IMR-90 (cell line): ENCODE measurements around the gene DAD1. TPM values are rescaled to one million over a fixed set of nuclear protein-coding genes. Genes with fewer than 3 reads are reported as not detected.

Experiments
- ATAC-seq: fragments of 200-7000 bp; cut with Tn5 transposase; 2 replicates; pipeline ENCODE4 v1.9.1; 2020; ENCODE audit warnings: low read depth, mild to moderate bottlenecking, moderate library complexity
- BruUV-seq: library from RNA; stranded (reverse); fragments of 400-500 nt; replicated peaks from 2 replicates; lab custom pipeline; 2021; lab: Mats Ljungman, UMichigan
- CTCF ChIA-PET: fragments of 300-600 bp; formaldehyde crosslinking; extraction: SDS; loops from one replicate; lab custom pipeline; 2021; ENCODE audit warnings: antibody characterized with exemption; lab: Yijun Ruan, JAX
- POLR2A ChIA-PET: fragments of 300-600 bp; sonication (Branson Sonifier 250); formaldehyde crosslinking; loops from one replicate; lab custom pipeline; 2022; ENCODE audit warnings: antibody characterized with exemption; ENCODE audit not compliant: unreplicated experiment; lab: Charles Lee
- DNase-seq: peaks from one replicate; pipeline ENCODE4 v3.0.0; 2013
- H2AFZ ChIP-seq: replicated peaks from 2 replicates; pipeline ENCODE3; 2013; ENCODE audit warnings: low read length, mild to moderate bottlenecking; ENCODE audit not compliant: poor library complexity
- H2AK5ac ChIP-seq: 2 replicates; pipeline ENCODE4 v1.6.1; 2013; ENCODE audit warnings: low read depth, low read length, inconsistent platforms
- H2AK9ac ChIP-seq: replicated peaks from 2 replicates; pipeline ENCODE3; 2013; ENCODE audit warnings: mild to moderate bottlenecking, low read depth, low read length, moderate library complexity; ENCODE audit not compliant: poor library complexity
- H2BK120ac ChIP-seq: 2 replicates; pipeline ENCODE4 v1.6.1; 2013; ENCODE audit warnings: low read depth, low read length, inconsistent platforms
- H2BK15ac ChIP-seq: 3 replicates; pipeline ENCODE4 v1.6.1; 2013; ENCODE audit warnings: low read depth, low read length, inconsistent platforms
- H2BK20ac ChIP-seq: 2 replicates; pipeline ENCODE4 v1.6.1; 2013; ENCODE audit warnings: low read depth, mild to moderate bottlenecking, inconsistent platforms, low read length, moderate library complexity
- H2BK5ac ChIP-seq: 2 replicates; pipeline ENCODE4 v1.6.1; 2013; ENCODE audit warnings: mild to moderate bottlenecking, low read depth, low read length, inconsistent platforms; ENCODE audit not compliant: poor library complexity, severe bottlenecking
- H3K14ac ChIP-seq: replicated peaks from 2 replicates; pipeline ENCODE4 v1.6.1; 2013; ENCODE audit warnings: low read depth, low read length, inconsistent platforms
- H3K18ac ChIP-seq: 2 replicates; pipeline ENCODE4 v1.6.1; 2013; ENCODE audit warnings: low read depth, low read length, control low read depth
- H3K23ac ChIP-seq: 2 replicates; pipeline ENCODE4 v1.6.1; 2013; ENCODE audit warnings: low read depth, low read length, inconsistent platforms
- H3K27ac ChIP-seq: 2 replicates; pipeline ENCODE4 v1.5.1; 2013; ENCODE audit warnings: mild to moderate bottlenecking, control low read depth, low read length; ENCODE audit not compliant: insufficient read depth
- H3K27me3 ChIP-seq: 2 replicates; pipeline ENCODE4 v1.6.1; 2013; ENCODE audit warnings: low read length; ENCODE audit not compliant: control insufficient read depth, insufficient read depth
- H3K36me3 ChIP-seq: 2 replicates; pipeline ENCODE4 v1.6.1; 2013; ENCODE audit warnings: low read length, mixed read lengths; ENCODE audit not compliant: control insufficient read depth, insufficient read depth
- H3K4ac ChIP-seq: 2 replicates; pipeline ENCODE4 v1.6.1; 2013; ENCODE audit warnings: low read depth, low read length, inconsistent platforms
- H3K4me1 ChIP-seq: 2 replicates; pipeline ENCODE4 v1.6.1; 2013; ENCODE audit warnings: low read length, mixed read lengths; ENCODE audit not compliant: control insufficient read depth, insufficient read depth
- H3K4me2 ChIP-seq: 2 replicates; pipeline ENCODE4 v1.6.1; 2013; ENCODE audit warnings: low read depth, mild to moderate bottlenecking, control low read depth, low read length, moderate library complexity
- H3K4me3 ChIP-seq: 2 replicates; pipeline ENCODE4 v1.5.1; 2013; ENCODE audit warnings: low read depth, mild to moderate bottlenecking, control low read depth, low read length, moderate library complexity; ENCODE audit not compliant: insufficient read depth
- H3K56ac ChIP-seq: 2 replicates; pipeline ENCODE4 v1.6.1; 2013; ENCODE audit warnings: low read length, inconsistent platforms; ENCODE audit not compliant: insufficient read depth; ENCODE audit errors: extremely low read depth
- H3K79me1 ChIP-seq, 2 experiments: 2 replicates each; pipeline ENCODE4 v1.6.1; 2013; ENCODE audit warnings: low read length in 2 of 2, inconsistent platforms in 1 of 2, low read depth in 1 of 2
- H3K9ac ChIP-seq: 2 replicates; pipeline ENCODE4 v1.6.1; 2013; ENCODE audit warnings: low read depth, low read length, control low read depth
- H3K9me1 ChIP-seq: 2 replicates; pipeline ENCODE4 v1.6.1; 2013; ENCODE audit warnings: low read length, inconsistent platforms; ENCODE audit not compliant: insufficient read depth
- H3K9me3 ChIP-seq: 2 replicates; pipeline ENCODE4 v1.6.1; 2013; ENCODE audit warnings: low read length; ENCODE audit not compliant: control insufficient read depth, insufficient read depth
- H4K20me1 ChIP-seq: 2 replicates; pipeline ENCODE4 v1.6.1; 2013; ENCODE audit warnings: low read length, inconsistent platforms; ENCODE audit not compliant: insufficient read depth
- H4K5ac ChIP-seq: 2 replicates; pipeline ENCODE4 v1.6.1; 2013; ENCODE audit warnings: mild to moderate bottlenecking, low read depth, low read length, control low read depth
- H4K8ac ChIP-seq, 2 experiments: 2 replicates each; pipeline ENCODE4 v1.6.1; 2013; ENCODE audit warnings: low read depth in 2 of 2, low read length in 2 of 2, control low read depth in 1 of 2, inconsistent platforms in 1 of 2
- H4K91ac ChIP-seq: 2 replicates; pipeline ENCODE4 v1.6.1; 2013; ENCODE audit warnings: low read depth, low read length, inconsistent platforms; ENCODE audit not compliant: insufficient read depth
- BHLHE40 ChIP-seq: fragments of 150-350 bp; IDR thresholded peaks from 2 replicates; pipeline ENCODE4 v1.6.1; 2016; ENCODE audit warnings: mild to moderate bottlenecking, low read depth, low read length
- CEBPB ChIP-seq: IDR thresholded peaks from 2 replicates; pipeline ENCODE4 v1.6.1; 2012; ENCODE audit warnings: low read depth, low read length, improper control_type of control experiment
- CHD1 ChIP-seq: IDR thresholded peaks from 2 replicates; pipeline ENCODE4 v1.6.1; 2012; ENCODE audit warnings: low read depth, low read length, improper control_type of control experiment
- FOS ChIP-seq: fragments of 150-350 bp; IDR thresholded peaks from 2 replicates; pipeline ENCODE4 v1.6.1; 2016; ENCODE audit warnings: low read depth, low read length
- MAFK ChIP-seq: IDR thresholded peaks from 2 replicates; pipeline ENCODE4 v1.6.1; 2012; ENCODE audit warnings: low read depth, low read length, improper control_type of control experiment
- MAZ ChIP-seq: IDR thresholded peaks from 2 replicates; pipeline ENCODE4 v1.6.1; 2012; ENCODE audit warnings: low read depth, mild to moderate bottlenecking, low read length, improper control_type of control experiment, moderate library complexity, borderline replicate concordance
- NFE2L2 ChIP-seq: fragments of 150-350 bp; IDR thresholded peaks from 2 replicates; pipeline ENCODE4 v1.6.1; 2016; ENCODE audit warnings: low read depth, mild to moderate bottlenecking, low read length
- POLR2A ChIP-seq: IDR thresholded peaks from 2 replicates; pipeline ENCODE4 v1.6.1; 2012; ENCODE audit warnings: mild to moderate bottlenecking, low read depth, low read length
- RAD21 ChIP-seq: IDR thresholded peaks from 2 replicates; pipeline ENCODE4 v1.6.1; 2012; ENCODE audit warnings: low read length, improper control_type of control experiment
- RCOR1 ChIP-seq: IDR thresholded peaks from 2 replicates; pipeline ENCODE4 v1.6.1; 2012; ENCODE audit warnings: mild to moderate bottlenecking, low read length, improper control_type of control experiment; ENCODE audit not compliant: insufficient replicate concordance
- RFX5 ChIP-seq: IDR thresholded peaks from 2 replicates; pipeline ENCODE4 v1.8.0; 2012; ENCODE audit warnings: low read depth, mild to moderate bottlenecking, low read length, moderate library complexity
- SMC3 ChIP-seq: fragments of 150-350 bp; IDR thresholded peaks from 2 replicates; pipeline ENCODE4 v1.6.1; 2016; ENCODE audit warnings: low read depth, mild to moderate bottlenecking, antibody characterized with exemption, low read length, moderate library complexity
- WGBS, 2 experiments: methylation state at CpG; one replicate each; pipeline versions ENCODE4 v1.1.5 to v1.1.7; 2013; ENCODE audit warnings: missing lambda C conversion rate in 2 of 2; ENCODE audit not compliant: insufficient read length in 1 of 2; ENCODE audit errors: extremely low coverage in 2 of 2; 5-methylcytosine and 5-hydroxymethylcytosine counted together
- dilution Hi-C: fragments of 300-500 bp; cut with HindIII; formaldehyde crosslinking; loops from one replicate; pipeline ENCODE4 v1.14.3; 2018; ENCODE audit warnings: low sequenced_read_pairs; ENCODE audit not compliant: unreplicated experiment
- in situ Hi-C: fragments of 300-500 bp; cut with MboI; formaldehyde crosslinking; loops from 3 replicates; pipeline ENCODE4 v1.14.3; 2019; ENCODE audit warnings: low sequenced_read_pairs, inconsistent platforms, mixed read lengths
- intact Hi-C: fragments of 100-400 bp; cut with micrococcal nuclease; formaldehyde crosslinking; loops from 2 replicates; pipeline ENCODE4 v1.10.0; 2022
- polyA plus RNA-seq, 3 experiments: library from polyadenylated mRNA; depleted of rRNA; stranded (reverse); fragments of >200 nt; gene quantifications; 2 replicates each; pipeline ENCODE4 v1.2.3, GENCODE V29; 2012; ENCODE audit warnings: low replicate concordance in 1 of 3
- total RNA-seq: library from RNA; depleted of rRNA; stranded (reverse); fragments of >200 nt; gene quantifications from 2 replicates; pipeline ENCODE4 v1.2.3, GENCODE V29; 2012
- TF ChIP-seq, protein P1 (sequence below): fragments of 150-350 bp; IDR thresholded peaks from 2 replicates; pipeline ENCODE4 v1.6.1; 2017; ENCODE audit warnings: mild to moderate bottlenecking, antibody characterized with exemption, low read length, low read depth
- TF ChIP-seq, protein P2 (sequence below): conservative IDR thresholded peaks from 2 replicates; pipeline ENCODE4 v1.5.1; 2012; ENCODE audit warnings: mild to moderate bottlenecking, low read depth, low read length, improper control_type of control experiment
- TF ChIP-seq, protein P3 (sequence below): fragments of 150-350 bp; IDR thresholded peaks from 2 replicates; pipeline ENCODE4 v1.6.1; 2016; ENCODE audit warnings: low read depth, mild to moderate bottlenecking, low read length, moderate library complexity, borderline replicate concordance

DAD1 gene
- total and polyA plus RNA-seq, 2 of the 4 experiments (the other 2 are of a cell fraction), result 396 to 496 TPM

DNA sequence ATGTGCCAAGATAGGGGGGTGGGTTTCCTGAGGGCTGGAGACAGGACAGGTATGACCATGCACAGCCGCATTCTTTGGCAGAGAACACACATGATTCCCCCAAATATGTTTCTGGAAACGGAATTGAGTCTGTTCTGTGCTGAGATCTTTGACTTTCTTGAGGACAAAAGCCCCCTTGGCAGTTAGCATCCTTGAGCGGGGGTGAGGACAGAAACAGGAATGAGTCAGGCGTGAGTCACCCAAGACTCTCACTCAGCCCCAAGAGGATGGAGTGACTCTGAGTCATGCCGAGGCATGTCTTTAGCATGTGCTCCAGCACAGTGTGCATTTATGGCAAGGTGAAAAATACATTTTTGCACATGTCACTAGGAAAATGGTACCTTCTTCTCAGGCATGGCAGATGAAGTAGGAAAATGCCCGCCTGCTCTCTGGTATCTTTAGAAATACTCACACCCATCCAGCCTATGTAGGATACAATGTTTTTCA, 52.1 kb downstream of the DAD1 start:
- Histone ChIP-seq H3K14ac (peak overlapping the region; percentile 93), H2BK120ac (peak overlapping the region; percentile 97), H3K4me2 (peak overlapping the region; percentile 90), H4K20me1 (no peaks in the 10 kb centered on the region), H4K8ac (peak overlapping the region; percentile 56 to 97), H3K56ac (peak overlapping the region; percentile 64; the same call in 1 of the 2 replicates), H2BK20ac (peak overlapping the region; percentile 100), H3K27me3 (no peaks in the 10 kb centered on the region), H3K18ac (peak overlapping the region; percentile 96), H3K4me3 (no peak overlapping the region), H3K79me1 (no peaks in the 10 kb centered on the region), H3K27ac (peak overlapping the region; percentile 93), H2BK15ac (peak overlapping the region; percentile 77; the same call in 2 of the 3 replicates), H4K5ac (peak overlapping the region; percentile 91), H3K4me1 (peaks cover 12% of the 10 kb centered on the region), H2AFZ (peak overlapping the region; percentile 67), H4K91ac (peak overlapping the region; percentile 92), H2BK5ac (peak overlapping the region; percentile 92), H3K9me3 (no peaks in the 10 kb centered on the region), H3K9me1 (peaks cover 13% of the 10 kb centered on the region), H3K36me3 (no peaks in the 10 kb centered on the region), H2AK5ac (peak overlapping the region; percentile 89; the same call in 1 of the 2 replicates), H3K4ac (peak overlapping the region; percentile 94), H3K23ac (peak overlapping the region; percentile 85), H2AK9ac (peak overlapping the region; percentile 78), H3K9ac (peak overlapping the region; percentile 48)
- DNase-seq (peak; percentile 98), ATAC-seq (peak; percentile 96)
- intact Hi-C loops, result loop anchor here (10.0 kb wide), 1 partner anchor 342 kb away; no protein-coding TSS in a partner anchor
- ChIA-PET POLR2A (no interaction called here), CTCF (interaction anchor here (1.3 kb wide), 1 partner anchor 14 kb away, joined by 3 read pairs; no protein-coding TSS in a partner anchor)
- in situ Hi-C loops, result loop anchor here (25.0 kb wide), 1 partner anchor 775 kb away; the partner anchor contains the start of genes BCL2L2, PABPN1 and PPP1R3E
- no TSS peak for BruUV-seq
- WGBS, 2 experiments, result no CpG with 5 or more reads among the region's 6 CpGs
- dilution Hi-C loops, result no loop called here
- TF ChIP-seq CEBPB, result peak; percentile 39
- peak; percentile 58; the same call in 1 of the 2 replicates for TF ChIP-seq NFE2L2
- TF ChIP-seq RFX5, result no peak
- peak; percentile 19 for TF ChIP-seq RCOR1
- TF ChIP-seq MAFK, result no peak
- TF ChIP-seq, protein P1, sequence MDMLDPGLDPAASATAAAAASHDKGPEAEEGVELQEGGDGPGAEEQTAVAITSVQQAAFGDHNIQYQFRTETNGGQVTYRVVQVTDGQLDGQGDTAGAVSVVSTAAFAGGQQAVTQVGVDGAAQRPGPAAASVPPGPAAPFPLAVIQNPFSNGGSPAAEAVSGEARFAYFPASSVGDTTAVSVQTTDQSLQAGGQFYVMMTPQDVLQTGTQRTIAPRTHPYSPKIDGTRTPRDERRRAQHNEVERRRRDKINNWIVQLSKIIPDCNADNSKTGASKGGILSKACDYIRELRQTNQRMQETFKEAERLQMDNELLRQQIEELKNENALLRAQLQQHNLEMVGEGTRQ, result peak; percentile 4; the same call in 1 of the 2 replicates
- TF ChIP-seq, protein P2, sequence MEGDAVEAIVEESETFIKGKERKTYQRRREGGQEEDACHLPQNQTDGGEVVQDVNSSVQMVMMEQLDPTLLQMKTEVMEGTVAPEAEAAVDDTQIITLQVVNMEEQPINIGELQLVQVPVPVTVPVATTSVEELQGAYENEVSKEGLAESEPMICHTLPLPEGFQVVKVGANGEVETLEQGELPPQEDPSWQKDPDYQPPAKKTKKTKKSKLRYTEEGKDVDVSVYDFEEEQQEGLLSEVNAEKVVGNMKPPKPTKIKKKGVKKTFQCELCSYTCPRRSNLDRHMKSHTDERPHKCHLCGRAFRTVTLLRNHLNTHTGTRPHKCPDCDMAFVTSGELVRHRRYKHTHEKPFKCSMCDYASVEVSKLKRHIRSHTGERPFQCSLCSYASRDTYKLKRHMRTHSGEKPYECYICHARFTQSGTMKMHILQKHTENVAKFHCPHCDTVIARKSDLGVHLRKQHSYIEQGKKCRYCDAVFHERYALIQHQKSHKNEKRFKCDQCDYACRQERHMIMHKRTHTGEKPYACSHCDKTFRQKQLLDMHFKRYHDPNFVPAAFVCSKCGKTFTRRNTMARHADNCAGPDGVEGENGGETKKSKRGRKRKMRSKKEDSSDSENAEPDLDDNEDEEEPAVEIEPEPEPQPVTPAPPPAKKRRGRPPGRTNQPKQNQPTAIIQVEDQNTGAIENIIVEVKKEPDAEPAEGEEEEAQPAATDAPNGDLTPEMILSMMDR, result no peak
- TF ChIP-seq MAZ, result peak; percentile 78; the same call in 1 of the 2 replicates
- TF ChIP-seq, protein P3, sequence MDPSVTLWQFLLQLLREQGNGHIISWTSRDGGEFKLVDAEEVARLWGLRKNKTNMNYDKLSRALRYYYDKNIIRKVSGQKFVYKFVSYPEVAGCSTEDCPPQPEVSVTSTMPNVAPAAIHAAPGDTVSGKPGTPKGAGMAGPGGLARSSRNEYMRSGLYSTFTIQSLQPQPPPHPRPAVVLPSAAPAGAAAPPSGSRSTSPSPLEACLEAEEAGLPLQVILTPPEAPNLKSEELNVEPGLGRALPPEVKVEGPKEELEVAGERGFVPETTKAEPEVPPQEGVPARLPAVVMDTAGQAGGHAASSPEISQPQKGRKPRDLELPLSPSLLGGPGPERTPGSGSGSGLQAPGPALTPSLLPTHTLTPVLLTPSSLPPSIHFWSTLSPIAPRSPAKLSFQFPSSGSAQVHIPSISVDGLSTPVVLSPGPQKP, result no peak
- no peak for TF ChIP-seq SMC3
- TF ChIP-seq FOS, result peak; percentile 100
- no peak for TF ChIP-seq POLR2A
- no peak for TF ChIP-seq RAD21
- TF ChIP-seq CHD1, result no peak
- TF ChIP-seq BHLHE40, result peak; percentile 84
